Activated CD8-positive, alpha-beta T cell treated with anti-CD3 and anti-CD28 coated beads for 36 hours (primary cell): ENCODE measurements around the gene KIRREL1. TPM values are rescaled to one million over a fixed set of nuclear protein-coding genes. Genes with fewer than 3 reads are reported as not detected.

Experiments
- ATAC-seq: fragments of 200-7000 bp; cut with Tn5 transposase; one replicate; pipeline ENCODE4 v1.10.0; 2021; ENCODE audit warnings: mild to moderate bottlenecking, moderate library complexity
- CTCF ChIA-PET: fragments of 350-600 bp; sonication (Branson Sonifier 250); formaldehyde crosslinking; loops from one replicate; lab custom pipeline; 2021; ENCODE audit warnings: antibody characterized with exemption; lab: Charles Lee
- POLR2A ChIA-PET: fragments of 350-600 bp; sonication (Branson Sonifier 250); formaldehyde crosslinking; loops from one replicate; lab custom pipeline; 2021; ENCODE audit warnings: antibody characterized with exemption; lab: Charles Lee
- DNase-seq: peaks from one replicate; pipeline ENCODE4 v3.0.0-alpha.2; 2020
- H3K27ac Mint-ChIP-seq: one replicate; pipeline ENCODE4 v1.8.0; 2021; ENCODE audit warnings: mild to moderate bottlenecking, mixed read lengths
- H3K27me3 Mint-ChIP-seq: one replicate; pipeline ENCODE4 v1.8.0; 2021; ENCODE audit warnings: mixed read lengths
- H3K36me3 Mint-ChIP-seq: one replicate; pipeline ENCODE4 v1.8.0; 2021; ENCODE audit warnings: low read depth, mixed read lengths
- H3K4me1 Mint-ChIP-seq: one replicate; pipeline ENCODE4 v1.8.0; 2021; ENCODE audit warnings: low read depth, mixed read lengths
- H3K4me3 Mint-ChIP-seq: one replicate; pipeline ENCODE4 v1.8.0; 2021; ENCODE audit warnings: mild to moderate bottlenecking, moderate library complexity, mixed read lengths
- H3K9me3 Mint-ChIP-seq: one replicate; pipeline ENCODE4 v1.8.0; 2021; ENCODE audit warnings: mixed read lengths
- intact Hi-C: fragments of 100-400 bp; cut with micrococcal nuclease; formaldehyde crosslinking; loops from one replicate; pipeline ENCODE4 v1.10.0; 2022
- total RNA-seq, 2 experiments: library from RNA; stranded (reverse); gene quantifications; one replicate each; pipeline ENCODE4 v1.2.3, GENCODE V29; 2021
- TF ChIP-seq, protein P1 (sequence below): fragments of 200-600 bp; IDR thresholded peaks from one replicate; pipeline ENCODE4 v1.8.0; 2022; ENCODE audit warnings: antibody characterized with exemption, mild to moderate bottlenecking

Gene KIRREL1
- total RNA-seq, 2 experiments from 2014 or later = 0.11 to 0.16 TPM

DNA sequence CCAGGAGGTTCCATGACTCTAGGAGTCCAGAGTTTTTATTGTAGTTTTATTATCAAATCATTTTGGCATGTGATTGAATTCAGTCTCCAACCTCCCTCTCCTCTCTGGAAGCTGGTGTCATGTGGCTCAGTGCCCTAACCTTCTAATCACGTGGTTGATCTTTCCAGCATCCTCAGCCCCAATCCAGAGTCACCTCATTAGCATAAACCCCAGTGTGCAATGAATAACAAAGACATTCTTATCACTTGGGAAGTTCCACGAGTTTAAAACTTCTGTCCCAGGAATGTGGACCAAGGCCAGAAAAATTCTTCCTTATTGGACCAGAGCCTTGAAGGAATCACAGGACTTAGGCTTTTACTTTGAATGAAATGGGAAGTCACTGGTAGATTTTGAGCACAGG lies 52.2 kb downstream of the KIRREL1 start:
- intact Hi-C loops = no loop called here

DNA sequence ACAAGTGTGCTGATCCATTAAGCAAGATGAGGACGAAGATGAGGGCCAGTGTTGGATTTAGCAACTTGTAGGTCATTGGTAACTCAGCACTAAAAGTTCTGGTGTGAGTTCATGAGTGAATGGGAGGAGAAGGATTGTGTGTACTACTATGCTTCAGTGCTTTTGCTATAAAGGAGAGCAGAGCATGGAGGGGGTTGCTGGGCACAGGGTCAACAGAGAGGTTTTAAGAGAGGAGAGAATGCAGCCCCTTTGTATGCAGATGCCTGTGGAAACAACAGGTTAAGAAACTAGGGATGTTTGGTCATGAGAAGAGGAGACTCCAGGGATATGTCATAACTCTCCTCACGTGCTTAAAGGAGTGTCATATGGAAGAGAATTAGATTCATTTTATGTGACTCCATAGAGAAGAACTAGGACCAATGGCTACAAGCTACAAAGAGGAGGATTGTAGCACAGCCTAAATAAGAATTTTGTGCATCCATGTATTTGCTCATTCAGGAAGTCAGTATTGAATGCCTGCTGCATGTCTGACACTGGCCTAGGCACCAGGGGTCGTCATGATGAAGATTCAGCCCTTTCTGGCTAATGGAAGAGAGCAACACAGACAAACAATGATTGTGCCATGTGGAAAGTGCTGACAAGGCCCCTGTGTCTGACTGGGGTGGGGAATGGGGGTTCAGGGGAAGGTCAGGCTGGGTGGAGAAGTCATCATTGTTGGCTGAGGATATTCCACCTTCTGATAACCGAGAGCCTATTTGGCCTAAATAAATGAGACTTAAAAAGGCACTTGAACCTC lies 53.5 kb downstream of the KIRREL1 start:
- intact Hi-C loops = no loop called here
- DNase-seq = no peak
- no peaks in the 10 kb centered on the region for H3K36me3 Mint-ChIP-seq
- POLR2A ChIA-PET = no interaction called here
- H3K9me3 Mint-ChIP-seq = no peaks in the 10 kb centered on the region
- TF ChIP-seq, protein P1, sequence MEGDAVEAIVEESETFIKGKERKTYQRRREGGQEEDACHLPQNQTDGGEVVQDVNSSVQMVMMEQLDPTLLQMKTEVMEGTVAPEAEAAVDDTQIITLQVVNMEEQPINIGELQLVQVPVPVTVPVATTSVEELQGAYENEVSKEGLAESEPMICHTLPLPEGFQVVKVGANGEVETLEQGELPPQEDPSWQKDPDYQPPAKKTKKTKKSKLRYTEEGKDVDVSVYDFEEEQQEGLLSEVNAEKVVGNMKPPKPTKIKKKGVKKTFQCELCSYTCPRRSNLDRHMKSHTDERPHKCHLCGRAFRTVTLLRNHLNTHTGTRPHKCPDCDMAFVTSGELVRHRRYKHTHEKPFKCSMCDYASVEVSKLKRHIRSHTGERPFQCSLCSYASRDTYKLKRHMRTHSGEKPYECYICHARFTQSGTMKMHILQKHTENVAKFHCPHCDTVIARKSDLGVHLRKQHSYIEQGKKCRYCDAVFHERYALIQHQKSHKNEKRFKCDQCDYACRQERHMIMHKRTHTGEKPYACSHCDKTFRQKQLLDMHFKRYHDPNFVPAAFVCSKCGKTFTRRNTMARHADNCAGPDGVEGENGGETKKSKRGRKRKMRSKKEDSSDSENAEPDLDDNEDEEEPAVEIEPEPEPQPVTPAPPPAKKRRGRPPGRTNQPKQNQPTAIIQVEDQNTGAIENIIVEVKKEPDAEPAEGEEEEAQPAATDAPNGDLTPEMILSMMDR = no peak
- H3K27ac Mint-ChIP-seq = no peak overlapping the region
- no peaks in the 10 kb centered on the region for H3K27me3 Mint-ChIP-seq
- ATAC-seq = no peak
- CTCF ChIA-PET = interaction anchor here (0.9 kb wide), 1 partner anchor 10 kb away, joined by 3 read pairs; no protein-coding TSS in a partner anchor
- H3K4me1 Mint-ChIP-seq = no peaks in the 10 kb centered on the region
- H3K4me3 Mint-ChIP-seq = no peak overlapping the region

More for the DNA sequence above, 52.2 kb downstream of the KIRREL1 start:
- DNase-seq (no peak), ATAC-seq (no peak)
- Mint-ChIP-seq H3K4me1 (no peaks in the 10 kb centered on the region), H3K27ac (no peak overlapping the region), H3K27me3 (no peaks in the 10 kb centered on the region), H3K4me3 (no peak overlapping the region), H3K36me3 (no peaks in the 10 kb centered on the region), H3K9me3 (no peaks in the 10 kb centered on the region)
- TF ChIP-seq, protein P1 = no peak
- CTCF ChIA-PET = interaction anchor here (1.6 kb wide), 1 partner anchor 9 kb away, joined by 3 read pairs; no protein-coding TSS in a partner anchor
- POLR2A ChIA-PET = no interaction called here

DNA sequence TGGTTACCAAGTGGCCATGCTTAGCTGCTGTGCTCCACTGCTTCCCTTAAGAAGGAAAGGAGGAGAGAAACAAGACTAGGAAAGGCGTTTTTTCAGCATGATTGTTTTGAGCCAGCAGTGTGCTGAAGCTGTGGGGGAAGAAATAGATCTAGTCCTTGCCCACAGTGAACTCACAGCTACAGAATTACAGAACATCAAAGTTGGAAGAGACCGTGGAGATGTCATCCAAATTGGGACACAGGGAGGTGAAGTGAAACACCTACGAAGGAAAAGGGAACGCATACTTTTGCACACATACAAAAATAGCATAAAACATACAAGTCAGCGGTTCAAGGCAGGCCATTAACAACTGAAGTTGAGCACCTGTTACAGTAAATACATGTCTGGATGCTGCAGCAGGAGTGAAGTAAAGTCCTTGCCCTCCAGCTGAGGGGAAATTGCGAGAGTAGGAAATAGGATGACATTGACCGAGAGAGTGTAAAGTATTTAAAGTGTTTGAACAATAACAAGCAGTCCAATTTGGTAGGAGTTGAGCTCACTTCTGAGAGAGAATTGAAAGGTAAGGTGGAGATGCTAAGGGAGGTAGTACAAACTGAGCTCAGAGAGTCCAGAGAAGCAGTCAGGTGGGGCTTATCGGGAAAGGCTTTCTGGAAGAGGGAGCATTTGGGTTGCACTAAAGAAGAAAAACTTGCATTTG lies 55.1 kb downstream of the KIRREL1 start:
- TF ChIP-seq, protein P1 = no peak
- peaks cover 3% of the 10 kb centered on the region for H3K27me3 Mint-ChIP-seq
- ChIA-PET POLR2A (no interaction called here), CTCF (no interaction called here)
- ATAC-seq (no peak), DNase-seq (no peak)
- no peaks in the 10 kb centered on the region for H3K9me3 Mint-ChIP-seq
- H3K36me3 Mint-ChIP-seq = no peaks in the 10 kb centered on the region
- intact Hi-C loops = no loop called here
- H3K4me3 Mint-ChIP-seq = no peak overlapping the region
- no peaks in the 10 kb centered on the region for H3K4me1 Mint-ChIP-seq
- H3K27ac Mint-ChIP-seq = no peak overlapping the region

DNA sequence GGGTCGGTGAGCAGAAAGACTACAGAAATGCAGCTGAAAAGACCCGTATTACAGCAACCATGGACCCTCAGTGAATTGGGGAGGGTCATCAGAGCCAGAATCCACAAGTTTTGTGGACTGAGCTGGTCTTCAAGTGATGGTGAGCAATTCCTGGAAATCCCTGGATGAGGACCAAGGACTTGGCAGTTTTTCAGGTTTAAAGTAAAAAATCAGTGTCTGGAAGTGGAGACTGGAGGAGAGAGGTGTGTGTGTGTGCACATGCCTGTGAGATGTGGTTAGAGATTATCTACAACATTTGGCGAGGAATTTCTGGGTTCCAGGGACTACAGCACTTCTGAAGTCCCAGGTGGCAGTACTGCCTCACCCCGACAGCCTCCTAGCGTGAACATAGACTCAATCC lies 56.4 kb downstream of the KIRREL1 start:
- Mint-ChIP-seq H3K27ac (no peak overlapping the region), H3K9me3 (no peaks in the 10 kb centered on the region), H3K4me1 (no peaks in the 10 kb centered on the region), H3K36me3 (no peaks in the 10 kb centered on the region), H3K4me3 (no peak overlapping the region), H3K27me3 (peaks cover 3% of the 10 kb centered on the region)
- intact Hi-C loops = no loop called here
- CTCF ChIA-PET = no interaction called here
- ATAC-seq (no peak), DNase-seq (no peak)
- POLR2A ChIA-PET = no interaction called here
- TF ChIP-seq, protein P1 = no peak

DNA sequence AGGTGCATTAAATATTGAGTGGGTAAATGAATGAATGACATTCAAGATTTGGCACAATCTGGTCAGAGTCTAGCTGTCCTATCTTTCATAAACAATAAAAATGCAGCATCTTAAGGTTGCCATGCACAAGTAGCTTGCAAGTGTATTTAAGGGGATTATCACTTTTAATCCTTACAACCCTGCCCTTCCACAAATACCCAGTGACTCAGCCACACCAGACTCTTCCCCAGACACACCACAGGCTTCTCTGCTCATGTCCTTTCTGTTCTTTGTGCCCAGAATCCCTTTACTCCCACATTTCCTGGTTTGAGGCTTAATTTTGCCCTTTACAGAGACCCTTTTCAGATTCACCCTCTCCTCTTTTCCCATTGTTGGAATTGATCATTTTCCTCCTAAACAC lies 59.8 kb downstream of the KIRREL1 start:
- TF ChIP-seq, protein P1 = no peak
- Mint-ChIP-seq H3K27me3 (peaks cover 3% of the 10 kb centered on the region), H3K27ac (no peak overlapping the region), H3K36me3 (no peaks in the 10 kb centered on the region), H3K9me3 (no peaks in the 10 kb centered on the region), H3K4me1 (no peaks in the 10 kb centered on the region), H3K4me3 (no peak overlapping the region)
- CTCF ChIA-PET = interaction anchor here (1.7 kb wide), 1 partner anchor 18 kb away, joined by 5 read pairs; no protein-coding TSS in a partner anchor
- ATAC-seq = no peak
- intact Hi-C loops = no loop called here
- DNase-seq = no peak
- POLR2A ChIA-PET = no interaction called here
